GM12878 (cell line): ENCODE data around the gene CCDC182. TPM values are rescaled to one million over a fixed set of nuclear protein-coding genes. Genes with fewer than 3 reads are reported as not detected.

ENCODE experiments used
- ATAC-seq: fragments of 200-7000 bp; cut with Tn5 transposase; 3 replicates; pipeline ENCODE4 v1.9.1; 2020; ENCODE audit warnings: mild to moderate bottlenecking, moderate library complexity
- BruUV-seq: library from RNA; stranded (reverse); fragments of 400-500 nt; replicated peaks from 2 replicates; lab custom pipeline; 2021; lab: Mats Ljungman, UMichigan
- CTCF ChIA-PET: fragments of 300-600 bp; sonication (Branson Sonifier 250); formaldehyde crosslinking; extraction: SDS; loops from one replicate; lab custom pipeline; 2021; ENCODE audit warnings: inconsistent platforms; lab: Yijun Ruan, JAX
- POLR2A ChIA-PET: fragments of 350-600 bp; formaldehyde crosslinking; extraction: SDS; loops from one replicate; lab custom pipeline; 2021; ENCODE audit warnings: inconsistent platforms; lab: Charles Lee
- RAD21 ChIA-PET: fragments of 300-600 bp; sonication (Branson Sonifier 250); formaldehyde crosslinking; loops from one replicate; lab custom pipeline; 2023; ENCODE audit warnings: antibody characterized with exemption; ENCODE audit not compliant: unreplicated experiment; lab: Charles Lee
- SMC1A ChIA-PET: fragments of 300-600 bp; sonication (Branson Sonifier 250); formaldehyde crosslinking; loops from one replicate; lab custom pipeline; 2023; ENCODE audit not compliant: unreplicated experiment, uncharacterized antibody; lab: Charles Lee
- DNase-seq: peaks from one replicate; pipeline ENCODE4 v3.0.0-alpha.2; 2011; ENCODE audit warnings: low read depth, low spot score
- FAIRE-seq: peaks from 3 replicates; lab custom pipeline; 2011; peaks lifted over from hg19 to GRCh38; lab: Jason Lieb, UNC
- H2AFZ ChIP-seq: 2 replicates; pipeline ENCODE4 v1.6.0; 2011; ENCODE audit warnings: low read depth, low read length, control low read depth; ENCODE audit not compliant: control insufficient read depth
- H3K27ac ChIP-seq: 2 replicates; pipeline ENCODE4 v1.5.1; 2011; ENCODE audit warnings: control low read depth; ENCODE audit not compliant: control insufficient read depth, insufficient read depth
- H3K27me3 ChIP-seq, 2 experiments: replicated peaks in 1 of 2; 2 replicates each; pipeline versions ENCODE4 v1.6.0 to v1.6.1; 2011; ENCODE audit warnings: low read length in 1 of 2; ENCODE audit not compliant: control insufficient read depth in 2 of 2, insufficient read depth in 2 of 2
- H3K36me3 ChIP-seq, 2 experiments: 2 replicates each; pipeline ENCODE4 v1.5.1; 2011; ENCODE audit warnings: low read length in 1 of 2; ENCODE audit not compliant: control insufficient read depth in 2 of 2, insufficient read depth in 2 of 2
- H3K4me1 ChIP-seq: 2 replicates; pipeline ENCODE4 v1.6.1; 2011; ENCODE audit warnings: mild to moderate bottlenecking, low read length, moderate library complexity, mixed read lengths; ENCODE audit not compliant: control insufficient read depth, insufficient read depth
- H3K4me2 ChIP-seq: 2 replicates; pipeline ENCODE4 v1.6.0; 2011; ENCODE audit warnings: control low read depth; ENCODE audit not compliant: control insufficient read depth, insufficient read depth
- H3K4me3 ChIP-seq: fragments of 200-600 bp; sonication (generic); 2 replicates; pipeline ENCODE4 v1.5.1; 2016
- H3K79me2 ChIP-seq: 2 replicates; pipeline ENCODE4 v1.6.0; 2011; ENCODE audit warnings: low read length; ENCODE audit not compliant: control insufficient read depth, insufficient read depth
- H3K9ac ChIP-seq: 2 replicates; pipeline ENCODE4 v1.8.0; 2011; ENCODE audit warnings: low read length, control low read depth, mixed read lengths; ENCODE audit not compliant: control insufficient read depth, insufficient read depth
- H3K9me3 ChIP-seq: replicated peaks from 3 replicates; pipeline ENCODE4 v1.5.1; 2011; ENCODE audit warnings: mild to moderate bottlenecking, low read length; ENCODE audit not compliant: control insufficient read depth, insufficient read depth
- H4K20me1 ChIP-seq: 2 replicates; pipeline ENCODE4 v1.6.0; 2011; ENCODE audit not compliant: control insufficient read depth, insufficient read depth
- CEBPZ ChIP-seq: fragments of 150-350 bp; IDR thresholded peaks from 2 replicates; pipeline ENCODE4 v1.6.1; 2016; ENCODE audit warnings: low read depth, low read length
- CREM ChIP-seq: IDR thresholded peaks from 2 replicates; pipeline ENCODE4 v1.6.1; 2014; ENCODE audit warnings: antibody characterized with exemption, low read depth
- CUX1 ChIP-seq: IDR thresholded peaks from 2 replicates; pipeline ENCODE4 v1.6.1; 2012; ENCODE audit warnings: improper control_type of control experiment, low read depth, low read length; ENCODE audit not compliant: insufficient replicate concordance
- LARP7 ChIP-seq: fragments of 450-650 bp; IDR thresholded peaks from 2 replicates; pipeline ENCODE4 v1.6.1; 2017; ENCODE audit warnings: mild to moderate bottlenecking
- MEF2A ChIP-seq: IDR thresholded peaks from 2 replicates; pipeline ENCODE4 v1.6.1; 2011; ENCODE audit warnings: low read depth, mild to moderate bottlenecking, low read length, moderate library complexity; ENCODE audit not compliant: insufficient read depth
- RELA ChIP-seq: fragments of 450-650 bp; IDR thresholded peaks from 2 replicates; pipeline ENCODE4 v1.8.0; 2014; ENCODE audit warnings: borderline replicate concordance; ENCODE audit not compliant: partially characterized antibody
- SMARCA5 ChIP-seq: fragments of 450-650 bp; IDR thresholded peaks from 2 replicates; pipeline ENCODE4 v1.6.1; 2017; ENCODE audit warnings: mild to moderate bottlenecking
- USF1 ChIP-seq: IDR thresholded peaks from 2 replicates; pipeline ENCODE4 v1.6.1; 2011; ENCODE audit warnings: borderline replicate concordance, low read depth, mild to moderate bottlenecking, moderate library complexity, mixed read lengths, low read length; ENCODE audit not compliant: insufficient read depth; ENCODE audit errors: extremely low read length
- ZNF274 ChIP-seq: IDR thresholded peaks from one replicate; pipeline ENCODE4 v1.8.0; 2011; ENCODE audit not compliant: insufficient read length, insufficient read depth
- WGBS: methylation state at CpG from one replicate; pipeline ENCODE4 v1.1.6; 2016; ENCODE audit warnings: low lambda C conversion rate; ENCODE audit not compliant: insufficient replicate concordance, insufficient coverage; ENCODE audit errors: missing lambda C conversion rate; 5-methylcytosine and 5-hydroxymethylcytosine counted together
- in situ Hi-C: fragments of 300-500 bp; cut with MboI; formaldehyde crosslinking; loops from 9 replicates; pipeline ENCODE4 v1.14.3; 2018; ENCODE audit warnings: mixed read lengths
- intact Hi-C: fragments of 100-400 bp; cut with micrococcal nuclease; formaldehyde crosslinking; loops from one replicate; pipeline ENCODE4 v1.14.2; 2022; ENCODE audit not compliant: unreplicated experiment
- polyA plus RNA-seq, 11 experiments: library from polyadenylated mRNA; depleted of rRNA in 4 of 11; unstranded in 6 of 11; stranded (reverse) in 5 of 11; fragments of >200 nt; fragmentation: Nextera tagmentation in 4 of 11; fragmentation: Illumina TruSeq in 1 of 11; extraction: Ambion mirVana in 4 of 11; extraction: Trizol in 1 of 11; gene quantifications; 1 replicate in 1 of 11; 2 replicates in 10 of 11; pipeline versions ENCODE4 v1.2.1 to v1.2.3, GENCODE V29; 2011 to 2016; ENCODE audit warnings: inconsistent platforms in 2 of 11, missing spikeins in 2 of 11, low read depth in 1 of 11
- total RNA-seq, 4 experiments: library from RNA; depleted of rRNA in 3 of 4; stranded (reverse); fragments of >200 nt in 3 of 4; fragmentation: Illumina TruSeq in 1 of 4; extraction: Trizol in 1 of 4; gene quantifications; 2 replicates each; pipeline versions ENCODE4 v1.2.1 to v1.2.3, GENCODE V29; 2013 to 2021

CCDC182 gene
- total and polyA plus RNA-seq, 10 of the 15 experiments (the other 5 are each of a cell fraction or from before 2014, with no cell fraction given) = not detected

- TF ChIP-seq CEBPZ = no peak
- TF ChIP-seq CUX1 = no peak
- TF ChIP-seq, all 136 proteins: peak for 0
Observed at GRCh38 chr17:57772774-57773173, 27.7 kb upstream of the CCDC182 start (continued).

GRCh38 chr17:57767561-57767960 is 22.5 kb upstream of the CCDC182 start:
- FAIRE-seq (no peak), DNase-seq (no peak), ATAC-seq (no peak)
- RAD21 ChIA-PET = no interaction called here
- no peak for TF ChIP-seq LARP7
- no peak for TF ChIP-seq RELA
- TF ChIP-seq USF1 = no peak
- no peak for TF ChIP-seq ZNF274
- TF ChIP-seq SMARCA5 = no peak
- no peak for TF ChIP-seq MEF2A
- no peak for TF ChIP-seq CREM
- BruUV-seq = no TSS peak
- Histone ChIP-seq H3K4me2 (no peak overlapping the region), H3K27me3 (peaks cover 3 to 7% of the 10 kb centered on the region in 2 experiments; a peak in 3 of 4 replicates), H3K4me3 (no peak overlapping the region), H3K9me3 (no peaks in the 10 kb centered on the region), H3K36me3 (no peaks in the 10 kb centered on the region), H3K79me2 (no peaks in the 10 kb centered on the region), H3K4me1 (no peaks in the 10 kb centered on the region), H4K20me1 (no peaks in the 10 kb centered on the region), H2AFZ (no peak overlapping the region), H3K27ac (no peak overlapping the region), H3K9ac (no peak overlapping the region)
- intact Hi-C loops = no loop called here
- SMC1A ChIA-PET = no interaction called here
- in situ Hi-C loops = no loop called here
- CTCF ChIA-PET = interaction anchor here (1.2 to 3.5 kb wide), 2 partner anchors 16 to 65 kb away, joined by 3 to 23 read pairs; no protein-coding TSS in a partner anchor
- POLR2A ChIA-PET = no interaction called here
- 21% methylated on average over 6 of the region's 6 CpGs for WGBS
